K562 (cell line): ENCODE measurements around the gene VPS16. TPM values are rescaled to one million over a fixed set of nuclear protein-coding genes. Genes with fewer than 3 reads are reported as not detected.

Experiments used
- CBFA2T3 ChIP-seq: fragments of 450-650 bp; IDR thresholded peaks from 2 replicates; pipeline ENCODE4 v1.6.1; 2017
- CHD4 ChIP-seq: fragments of 200-600 bp; sonication (generic); IDR thresholded peaks from 3 replicates; pipeline ENCODE4 v1.6.1; 2012; ENCODE audit warnings: low read depth, mild to moderate bottlenecking, mixed read lengths, low read length, inconsistent platforms; ENCODE audit not compliant: insufficient read depth, insufficient replicate concordance, poor library complexity, severe bottlenecking
- CXXC5 ChIP-seq: fragments of 250-450 bp; sonication (Bioruptor Pico); IDR thresholded peaks from 2 replicates; pipeline ENCODE4 v1.8.0; 2022; ENCODE audit warnings: inconsistent platforms, mild to moderate bottlenecking, moderate library complexity
- DNMT1 ChIP-seq: fragments of 450-650 bp; IDR thresholded peaks from 2 replicates; pipeline ENCODE4 v1.6.1; 2016; ENCODE audit warnings: antibody characterized with exemption, mild to moderate bottlenecking
- MCM5 ChIP-seq: fragments of 450-650 bp; IDR thresholded peaks from 2 replicates; pipeline ENCODE4 v1.6.1; 2016; ENCODE audit warnings: low read depth
- SMARCA5 ChIP-seq: fragments of 450-650 bp; IDR thresholded peaks from 2 replicates; pipeline ENCODE4 v1.6.1; 2016
- TBP ChIP-seq: optimal IDR thresholded peaks from 2 replicates; pipeline ENCODE3; 2011; ENCODE audit warnings: low read depth, low read length, improper control_type of control experiment
- WHSC1 ChIP-seq: IDR thresholded peaks from one replicate; pipeline ENCODE4 v1.6.1; 2012; ENCODE audit warnings: low read length, control low read depth, inconsistent platforms
- XRCC4 ChIP-seq: IDR thresholded peaks from one replicate; pipeline ENCODE4 v1.6.1; 2011; ENCODE audit not compliant: insufficient read depth, insufficient read length; ENCODE audit errors: extremely low read depth
- ZNF121 ChIP-seq: sonication (generic); formaldehyde crosslinking; conservative IDR thresholded peaks from 2 replicates; pipeline ENCODE4 v1.8.0; 2022; ENCODE audit warnings: missing genetic modification reagents
- ZNF140 ChIP-seq: fragments of 250-450 bp; sonication (Bioruptor Pico); IDR thresholded peaks from 2 replicates; pipeline ENCODE4 v1.8.0; 2021; ENCODE audit warnings: moderate library complexity, mild to moderate bottlenecking, inconsistent platforms
- polyA plus RNA-seq, 8 experiments: library from polyadenylated mRNA; depleted of rRNA in 4 of 8; stranded (reverse) in 5 of 8; unstranded in 3 of 8; fragments of >200 nt; fragmentation: Nextera tagmentation in 2 of 8; fragmentation: Illumina TruSeq in 1 of 8; extraction: Ambion mirVana in 2 of 8; extraction: Trizol in 1 of 8; gene quantifications; 2 replicates each; pipeline versions ENCODE4 v1.2.1 to v1.2.3, GENCODE V29; 2011 to 2014; ENCODE audit warnings: inconsistent platforms in 1 of 8, missing spikeins in 1 of 8
- total RNA-seq, 7 experiments: library from RNA; depleted of rRNA in 6 of 7; stranded (reverse); fragments of >200 nt in 6 of 7; fragmentation: Illumina TruSeq in 2 of 7; extraction: Trizol in 2 of 7; gene quantifications; 2 replicates each; pipeline versions ENCODE4 v1.2.1 to v1.2.3, GENCODE V29; 2011 to 2021; ENCODE audit warnings: low replicate concordance in 1 of 7
- TF ChIP-seq, protein P1 (sequence below), 2 experiments: fragments of 450-650 bp; formaldehyde crosslinking in 1 of 2; IDR thresholded peaks; 2 replicates each; pipeline versions ENCODE4 v1.4.0 to v1.6.1; 2014 to 2020; ENCODE audit warnings: mild to moderate bottlenecking in 2 of 2, borderline replicate concordance in 1 of 2, low read depth in 1 of 2
- TF ChIP-seq, protein P2 (sequence below): fragments of 450-650 bp; IDR thresholded peaks from 2 replicates; pipeline ENCODE4 v1.6.1; 2016; ENCODE audit warnings: missing biosample characterization, missing genetic modification characterization
- TF ChIP-seq, protein P3 (sequence below): fragments of 250-450 bp; sonication (Bioruptor Pico); IDR thresholded peaks from 2 replicates; pipeline ENCODE4 v1.4.0; 2020

VPS16 gene
- total and polyA plus RNA-seq, 9 of the 15 experiments (the other 6 are each of a cell fraction or from before 2014, with no cell fraction given), result 6.8 to 24.7 (median 14.0) TPM

GRCh38 chr20:2872459-2873009 lies 32.0 kb downstream of the VPS16 start (continued):
- TF ChIP-seq, protein P1, sequence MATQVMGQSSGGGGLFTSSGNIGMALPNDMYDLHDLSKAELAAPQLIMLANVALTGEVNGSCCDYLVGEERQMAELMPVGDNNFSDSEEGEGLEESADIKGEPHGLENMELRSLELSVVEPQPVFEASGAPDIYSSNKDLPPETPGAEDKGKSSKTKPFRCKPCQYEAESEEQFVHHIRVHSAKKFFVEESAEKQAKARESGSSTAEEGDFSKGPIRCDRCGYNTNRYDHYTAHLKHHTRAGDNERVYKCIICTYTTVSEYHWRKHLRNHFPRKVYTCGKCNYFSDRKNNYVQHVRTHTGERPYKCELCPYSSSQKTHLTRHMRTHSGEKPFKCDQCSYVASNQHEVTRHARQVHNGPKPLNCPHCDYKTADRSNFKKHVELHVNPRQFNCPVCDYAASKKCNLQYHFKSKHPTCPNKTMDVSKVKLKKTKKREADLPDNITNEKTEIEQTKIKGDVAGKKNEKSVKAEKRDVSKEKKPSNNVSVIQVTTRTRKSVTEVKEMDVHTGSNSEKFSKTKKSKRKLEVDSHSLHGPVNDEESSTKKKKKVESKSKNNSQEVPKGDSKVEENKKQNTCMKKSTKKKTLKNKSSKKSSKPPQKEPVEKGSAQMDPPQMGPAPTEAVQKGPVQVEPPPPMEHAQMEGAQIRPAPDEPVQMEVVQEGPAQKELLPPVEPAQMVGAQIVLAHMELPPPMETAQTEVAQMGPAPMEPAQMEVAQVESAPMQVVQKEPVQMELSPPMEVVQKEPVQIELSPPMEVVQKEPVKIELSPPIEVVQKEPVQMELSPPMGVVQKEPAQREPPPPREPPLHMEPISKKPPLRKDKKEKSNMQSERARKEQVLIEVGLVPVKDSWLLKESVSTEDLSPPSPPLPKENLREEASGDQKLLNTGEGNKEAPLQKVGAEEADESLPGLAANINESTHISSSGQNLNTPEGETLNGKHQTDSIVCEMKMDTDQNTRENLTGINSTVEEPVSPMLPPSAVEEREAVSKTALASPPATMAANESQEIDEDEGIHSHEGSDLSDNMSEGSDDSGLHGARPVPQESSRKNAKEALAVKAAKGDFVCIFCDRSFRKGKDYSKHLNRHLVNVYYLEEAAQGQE (IDR thresholded peaks at IDR 0.05; ENCODE audit: borderline replicate concordance), result peak; percentile 58
- TF ChIP-seq, protein P1 (CRISPR knock-in tag; IDR thresholded peaks at IDR 0.05; ENCODE audit: low read depth), result no peak; the same call in 1 of the 2 replicates
- TF ChIP-seq, protein P2, sequence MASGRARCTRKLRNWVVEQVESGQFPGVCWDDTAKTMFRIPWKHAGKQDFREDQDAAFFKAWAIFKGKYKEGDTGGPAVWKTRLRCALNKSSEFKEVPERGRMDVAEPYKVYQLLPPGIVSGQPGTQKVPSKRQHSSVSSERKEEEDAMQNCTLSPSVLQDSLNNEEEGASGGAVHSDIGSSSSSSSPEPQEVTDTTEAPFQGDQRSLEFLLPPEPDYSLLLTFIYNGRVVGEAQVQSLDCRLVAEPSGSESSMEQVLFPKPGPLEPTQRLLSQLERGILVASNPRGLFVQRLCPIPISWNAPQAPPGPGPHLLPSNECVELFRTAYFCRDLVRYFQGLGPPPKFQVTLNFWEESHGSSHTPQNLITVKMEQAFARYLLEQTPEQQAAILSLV (tag), result no peak
- TF ChIP-seq CBFA2T3 (peak; percentile 76), CHD4 (no peak), TBP (peak; percentile 57), DNMT1 (no peak), CXXC5 (CRISPR knock-in tag) (peak; percentile 85), XRCC4 (no peak), WHSC1 (no peak), ZNF121 (CRISPR knock-in tag) (no peak), SMARCA5 (no peak), MCM5 (no peak), ZNF140 (no peak)
- TF ChIP-seq, protein P3, sequence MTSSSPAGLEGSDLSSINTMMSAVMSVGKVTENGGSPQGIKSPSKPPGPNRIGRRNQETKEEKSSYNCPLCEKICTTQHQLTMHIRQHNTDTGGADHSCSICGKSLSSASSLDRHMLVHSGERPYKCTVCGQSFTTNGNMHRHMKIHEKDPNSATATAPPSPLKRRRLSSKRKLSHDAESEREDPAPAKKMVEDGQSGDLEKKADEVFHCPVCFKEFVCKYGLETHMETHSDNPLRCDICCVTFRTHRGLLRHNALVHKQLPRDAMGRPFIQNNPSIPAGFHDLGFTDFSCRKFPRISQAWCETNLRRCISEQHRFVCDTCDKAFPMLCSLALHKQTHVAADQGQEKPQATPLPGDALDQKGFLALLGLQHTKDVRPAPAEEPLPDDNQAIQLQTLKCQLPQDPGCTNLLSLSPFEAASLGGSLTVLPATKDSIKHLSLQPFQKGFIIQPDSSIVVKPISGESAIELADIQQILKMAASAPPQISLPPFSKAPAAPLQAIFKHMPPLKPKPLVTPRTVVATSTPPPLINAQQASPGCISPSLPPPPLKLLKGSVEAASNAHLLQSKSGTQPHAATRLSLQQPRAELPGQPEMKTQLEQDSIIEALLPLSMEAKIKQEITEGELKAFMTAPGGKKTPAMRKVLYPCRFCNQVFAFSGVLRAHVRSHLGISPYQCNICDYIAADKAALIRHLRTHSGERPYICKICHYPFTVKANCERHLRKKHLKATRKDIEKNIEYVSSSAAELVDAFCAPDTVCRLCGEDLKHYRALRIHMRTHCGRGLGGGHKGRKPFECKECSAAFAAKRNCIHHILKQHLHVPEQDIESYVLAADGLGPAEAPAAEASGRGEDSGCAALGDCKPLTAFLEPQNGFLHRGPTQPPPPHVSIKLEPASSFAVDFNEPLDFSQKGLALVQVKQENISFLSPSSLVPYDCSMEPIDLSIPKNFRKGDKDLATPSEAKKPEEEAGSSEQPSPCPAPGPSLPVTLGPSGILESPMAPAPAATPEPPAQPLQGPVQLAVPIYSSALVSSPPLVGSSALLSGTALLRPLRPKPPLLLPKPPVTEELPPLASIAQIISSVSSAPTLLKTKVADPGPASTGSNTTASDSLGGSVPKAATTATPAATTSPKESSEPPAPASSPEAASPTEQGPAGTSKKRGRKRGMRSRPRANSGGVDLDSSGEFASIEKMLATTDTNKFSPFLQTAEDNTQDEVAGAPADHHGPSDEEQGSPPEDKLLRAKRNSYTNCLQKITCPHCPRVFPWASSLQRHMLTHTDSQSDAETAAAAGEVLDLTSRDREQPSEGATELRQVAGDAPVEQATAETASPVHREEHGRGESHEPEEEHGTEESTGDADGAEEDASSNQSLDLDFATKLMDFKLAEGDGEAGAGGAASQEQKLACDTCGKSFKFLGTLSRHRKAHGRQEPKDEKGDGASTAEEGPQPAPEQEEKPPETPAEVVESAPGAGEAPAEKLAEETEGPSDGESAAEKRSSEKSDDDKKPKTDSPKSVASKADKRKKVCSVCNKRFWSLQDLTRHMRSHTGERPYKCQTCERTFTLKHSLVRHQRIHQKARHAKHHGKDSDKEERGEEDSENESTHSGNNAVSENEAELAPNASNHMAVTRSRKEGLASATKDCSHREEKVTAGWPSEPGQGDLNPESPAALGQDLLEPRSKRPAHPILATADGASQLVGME (CRISPR knock-in tag), result no peak
